Testis (tissue), 3 donors: ENCODE data around the gene CELF2. TPM values are rescaled to one million over a fixed set of nuclear protein-coding genes. Genes with fewer than 3 reads are reported as not detected.
A peak's percentile ranks its signal among the peaks of the same experiment; 100 is the strongest.

Source experiments
- DNase-seq: peaks from one replicate; pipeline ENCODE4 v3.0.0-alpha.2; 2019
- H3K27ac ChIP-seq, 2 donors: fragments of 200-600 bp; sonication (generic); one replicate each; pipeline ENCODE4 v1.5.1; 2019
- H3K27me3 ChIP-seq: fragments of 200-600 bp; sonication (generic); one replicate; pipeline ENCODE4 v1.5.1; 2019
- H3K36me3 ChIP-seq: fragments of 200-600 bp; sonication (generic); one replicate; pipeline ENCODE4 v1.5.1; 2017; ENCODE audit warnings: low read depth; ENCODE audit errors: missing control alignments
- H3K4me1 ChIP-seq: fragments of 200-600 bp; sonication (generic); one replicate; pipeline ENCODE4 v1.5.1; 2019
- H3K4me3 ChIP-seq, 2 donors: fragments of 200-600 bp; sonication (generic); one replicate each; pipeline ENCODE4 v1.5.1; 2017 to 2019
- H3K9me3 ChIP-seq: fragments of 200-600 bp; sonication (generic); one replicate; pipeline ENCODE4 v1.5.1; 2017
- POLR2A ChIP-seq: fragments of 450-650 bp; IDR thresholded peaks from one replicate; pipeline ENCODE4 v1.6.1; 2017; ENCODE audit warnings: antibody characterized with exemption, mild to moderate bottlenecking, moderate library complexity
- WGBS, 2 donors: methylation state at CpG; one replicate each; pipeline ENCODE4 v1.1.5; 2018; 5-methylcytosine and 5-hydroxymethylcytosine counted together
- intact Hi-C: fragments of 100-400 bp; cut with DNase I; formaldehyde crosslinking; loops from one replicate; pipeline ENCODE4 v1.15.1; 2023; ENCODE audit warnings: low total_unique reads
- polyA plus RNA-seq: library from polyadenylated mRNA; stranded (reverse); fragments of 350-450 nt; fragmentation: Illumina TruSeq; extraction: RNeasy Lipid Tissue Mini Kit (QIAGEN cat#74804); gene quantifications from one replicate; pipeline ENCODE4 v1.2.3, GENCODE V29; 2014; ENCODE audit warnings: low read depth, low replicate concordance; ENCODE audit not compliant: insufficient read depth
- total RNA-seq, 2 donors: library from RNA; depleted of rRNA; stranded (reverse); fragments of >200 nt; gene quantifications; one replicate each; pipeline ENCODE4 v1.2.3, GENCODE V29; 2016
- TF ChIP-seq, protein P1 (sequence below), 3 experiments: fragments of 450-650 bp in 2 of 3; fragments of 200-600 bp in 1 of 3; sonication (generic) in 1 of 3; IDR thresholded peaks; one replicate each; pipeline ENCODE4 v1.5.1; 2016 to 2019; ENCODE audit warnings: antibody characterized with exemption in 3 of 3, mild to moderate bottlenecking in 2 of 3, moderate library complexity in 1 of 3

CELF2 gene
- total and polyA plus RNA-seq, 3 donors from 2014 or later, result 17.5 to 41.6 (median 27.8) TPM

DNA sequence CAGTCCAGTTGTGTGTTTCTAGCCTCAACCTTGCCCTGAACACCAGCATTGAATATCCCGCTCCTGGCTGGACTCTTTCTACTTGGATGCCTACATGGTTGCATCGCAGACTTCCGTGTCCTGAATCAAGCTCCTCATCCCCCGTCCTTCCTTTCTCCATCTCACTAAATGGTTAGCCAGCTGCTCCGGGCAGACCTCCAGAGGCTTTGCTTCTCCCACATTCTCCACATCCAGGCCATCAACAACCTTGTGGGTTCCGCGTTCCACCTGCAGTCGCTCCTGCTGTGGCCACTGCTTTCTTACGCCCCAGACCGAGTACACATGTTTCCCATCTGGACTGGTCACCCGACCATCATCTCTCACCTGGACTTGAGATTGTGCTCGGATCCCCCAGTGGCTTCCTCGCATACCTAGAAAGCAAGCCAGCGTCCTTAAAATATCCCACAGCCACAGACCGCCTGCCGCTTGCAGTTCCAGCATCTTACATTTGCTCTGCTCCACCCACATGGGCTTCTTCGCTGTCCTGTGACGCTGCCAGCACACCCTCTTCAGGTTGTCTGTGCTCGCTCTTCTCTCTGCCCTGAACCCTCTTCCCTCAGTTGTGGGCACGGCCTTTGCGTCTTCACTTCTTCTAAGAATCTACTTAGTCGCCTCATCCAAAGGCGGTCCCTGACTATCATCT is 25.9 kb downstream of the CELF2 start:
- no peak for TF ChIP-seq POLR2A
- TF ChIP-seq, protein P1, sequence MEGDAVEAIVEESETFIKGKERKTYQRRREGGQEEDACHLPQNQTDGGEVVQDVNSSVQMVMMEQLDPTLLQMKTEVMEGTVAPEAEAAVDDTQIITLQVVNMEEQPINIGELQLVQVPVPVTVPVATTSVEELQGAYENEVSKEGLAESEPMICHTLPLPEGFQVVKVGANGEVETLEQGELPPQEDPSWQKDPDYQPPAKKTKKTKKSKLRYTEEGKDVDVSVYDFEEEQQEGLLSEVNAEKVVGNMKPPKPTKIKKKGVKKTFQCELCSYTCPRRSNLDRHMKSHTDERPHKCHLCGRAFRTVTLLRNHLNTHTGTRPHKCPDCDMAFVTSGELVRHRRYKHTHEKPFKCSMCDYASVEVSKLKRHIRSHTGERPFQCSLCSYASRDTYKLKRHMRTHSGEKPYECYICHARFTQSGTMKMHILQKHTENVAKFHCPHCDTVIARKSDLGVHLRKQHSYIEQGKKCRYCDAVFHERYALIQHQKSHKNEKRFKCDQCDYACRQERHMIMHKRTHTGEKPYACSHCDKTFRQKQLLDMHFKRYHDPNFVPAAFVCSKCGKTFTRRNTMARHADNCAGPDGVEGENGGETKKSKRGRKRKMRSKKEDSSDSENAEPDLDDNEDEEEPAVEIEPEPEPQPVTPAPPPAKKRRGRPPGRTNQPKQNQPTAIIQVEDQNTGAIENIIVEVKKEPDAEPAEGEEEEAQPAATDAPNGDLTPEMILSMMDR (IDR thresholded peaks at IDR 0.05), result no peak
- H3K27ac ChIP-seq, result no peak overlapping the region
- intact Hi-C loops, result no loop called here
- H3K36me3 ChIP-seq, result no peaks in the 10 kb centered on the region
- DNase-seq, result no peak
- H3K9me3 ChIP-seq, result no peaks in the 10 kb centered on the region
- no peak overlapping the region for H3K4me3 ChIP-seq
- WGBS, 2 donors, result 96% methylated on average over 23 of the region's 23 CpGs
- H3K4me1 ChIP-seq, result peaks cover 8% of the 10 kb centered on the region
- no peaks in the 10 kb centered on the region for H3K27me3 ChIP-seq

DNA sequence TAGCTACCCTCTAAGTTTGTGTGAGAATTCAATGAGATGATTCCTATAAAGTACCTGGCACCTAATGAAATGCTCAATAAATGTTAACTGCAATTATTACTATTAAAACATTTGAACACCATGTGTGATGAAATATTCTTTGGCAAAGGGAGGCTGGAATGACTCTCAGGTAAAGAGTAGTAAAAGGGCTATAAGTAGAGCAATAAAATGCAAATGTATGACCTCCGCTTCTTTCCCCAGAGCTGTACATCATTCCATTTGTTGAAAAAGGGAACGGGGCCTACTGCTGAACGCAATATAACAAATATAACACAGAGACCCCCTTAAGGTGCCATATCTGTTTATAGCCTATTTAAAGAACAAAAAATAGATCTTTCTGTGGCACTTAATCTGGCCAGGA is 27.8 kb downstream of the CELF2 start:
- intact Hi-C loops, result no loop called here
- no peaks in the 10 kb centered on the region for H3K9me3 ChIP-seq
- H3K27me3 ChIP-seq, result no peaks in the 10 kb centered on the region
- H3K4me1 ChIP-seq, result peaks cover 22% of the 10 kb centered on the region
- WGBS, 2 donors, result 91 to 95% methylated on average over 3 of the region's 3 CpGs
- H3K27ac ChIP-seq, result no peak overlapping the region
- TF ChIP-seq POLR2A, result no peak
- TF ChIP-seq, protein P1 (IDR thresholded peaks at IDR 0.05), result no peak
- DNase-seq, result no peak
- H3K36me3 ChIP-seq, result no peaks in the 10 kb centered on the region
- H3K4me3 ChIP-seq, result no peak overlapping the region

GRCh38 chr10:11045995-11046775 is 28.5 kb downstream of the CELF2 start:
- peak overlapping the region; percentile 16 to 79 for H3K27ac ChIP-seq
- H3K27me3 ChIP-seq, result no peaks in the 10 kb centered on the region
- H3K4me1 ChIP-seq, result peaks cover 29% of the 10 kb centered on the region
- peak; percentile 52 for DNase-seq
- H3K4me3 ChIP-seq, result no peak overlapping the region
- no peaks in the 10 kb centered on the region for H3K36me3 ChIP-seq
- no peaks in the 10 kb centered on the region for H3K9me3 ChIP-seq
- intact Hi-C loops, result no loop called here
- TF ChIP-seq, protein P1 (IDR thresholded peaks at IDR 0.05), result no peak
- no peak for TF ChIP-seq POLR2A
- WGBS, 2 donors, result 63 to 67% methylated on average over 23 of the region's 23 CpGs

- Histone ChIP-seq H3K4me3 (no peak overlapping the region), H3K27me3 (no peaks in the 10 kb centered on the region), H3K4me1 (peaks cover 30% of the 10 kb centered on the region), H3K36me3 (no peaks in the 10 kb centered on the region), H3K9me3 (no peaks in the 10 kb centered on the region), H3K27ac (peak overlapping the region; percentile 16 to 79)
- intact Hi-C loops, result no loop called here
- 55 to 72% methylated on average over 5 of the region's 5 CpGs for WGBS, 2 donors
- no peak for DNase-seq
- TF ChIP-seq POLR2A, result no peak
- TF ChIP-seq, protein P1 (IDR thresholded peaks at IDR 0.05), result no peak
Measured at GRCh38 chr10:11046776-11047160, 29.1 kb downstream of the CELF2 start.
